ENCODE results near the gene SAMD13.

SAMD13 gene

GRCh38 chr1:84260852-84261518 lies 40.5 kb upstream of the SAMD13 start:
- no peak overlapping the region for H3K4me3 ChIP-seq (IDR thresholded peaks at IDR 0.05; ENCODE audit: insufficient read depth, low read depth, low read length)
- H3K9ac ChIP-seq = no peak overlapping the region
- no peak overlapping the region for H2AFZ ChIP-seq (ENCODE audit: low read depth)
- H3K4me1 ChIP-seq (ENCODE audit: low read depth, poor library complexity, severe bottlenecking) = no peaks in the 10 kb centered on the region
- H3K36me3 ChIP-seq (ENCODE audit: insufficient read depth) = no peaks in the 10 kb centered on the region
- no peaks in the 10 kb centered on the region for H4K20me1 ChIP-seq (ENCODE audit: insufficient read depth)
- no peaks in the 10 kb centered on the region for H3K27me3 ChIP-seq (ENCODE audit: insufficient read depth, low read depth)
- no peaks in the 10 kb centered on the region for H3K79me2 ChIP-seq (ENCODE audit: insufficient read depth, low read depth)
- H3K4me2 ChIP-seq = no peak overlapping the region
- TF ChIP-seq, protein P1, sequence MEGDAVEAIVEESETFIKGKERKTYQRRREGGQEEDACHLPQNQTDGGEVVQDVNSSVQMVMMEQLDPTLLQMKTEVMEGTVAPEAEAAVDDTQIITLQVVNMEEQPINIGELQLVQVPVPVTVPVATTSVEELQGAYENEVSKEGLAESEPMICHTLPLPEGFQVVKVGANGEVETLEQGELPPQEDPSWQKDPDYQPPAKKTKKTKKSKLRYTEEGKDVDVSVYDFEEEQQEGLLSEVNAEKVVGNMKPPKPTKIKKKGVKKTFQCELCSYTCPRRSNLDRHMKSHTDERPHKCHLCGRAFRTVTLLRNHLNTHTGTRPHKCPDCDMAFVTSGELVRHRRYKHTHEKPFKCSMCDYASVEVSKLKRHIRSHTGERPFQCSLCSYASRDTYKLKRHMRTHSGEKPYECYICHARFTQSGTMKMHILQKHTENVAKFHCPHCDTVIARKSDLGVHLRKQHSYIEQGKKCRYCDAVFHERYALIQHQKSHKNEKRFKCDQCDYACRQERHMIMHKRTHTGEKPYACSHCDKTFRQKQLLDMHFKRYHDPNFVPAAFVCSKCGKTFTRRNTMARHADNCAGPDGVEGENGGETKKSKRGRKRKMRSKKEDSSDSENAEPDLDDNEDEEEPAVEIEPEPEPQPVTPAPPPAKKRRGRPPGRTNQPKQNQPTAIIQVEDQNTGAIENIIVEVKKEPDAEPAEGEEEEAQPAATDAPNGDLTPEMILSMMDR (conservative IDR thresholded peaks at IDR 0.05; ENCODE audit: low read depth, low read length) = no peak
- no peak overlapping the region for H3K27ac ChIP-seq

DNA sequence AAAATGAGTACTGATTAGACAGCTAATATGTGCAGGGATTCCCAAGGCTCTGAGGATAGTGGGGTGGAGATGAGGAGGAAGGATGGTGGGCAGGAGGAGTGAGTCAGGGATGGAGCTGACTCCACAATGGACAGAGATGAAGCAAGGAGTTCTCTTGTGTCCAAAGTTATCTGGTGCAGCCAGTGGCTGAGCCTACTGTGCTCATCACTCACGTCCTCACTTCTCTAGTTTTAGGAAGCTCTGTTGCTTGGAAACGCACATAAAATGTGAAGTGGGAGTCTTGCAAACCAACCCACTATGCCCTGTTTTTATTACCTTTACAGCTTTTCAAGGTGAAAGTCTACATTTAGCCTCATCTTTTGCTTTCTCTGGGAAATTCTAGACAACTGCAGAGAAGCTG lies 36.5 kb upstream of the SAMD13 start:
- no peaks in the 10 kb centered on the region for H3K79me2 ChIP-seq (ENCODE audit: insufficient read depth, low read depth)
- no peaks in the 10 kb centered on the region for H3K27me3 ChIP-seq (ENCODE audit: insufficient read depth, low read depth)
- H3K9ac ChIP-seq = no peak overlapping the region
- H3K4me3 ChIP-seq (IDR thresholded peaks at IDR 0.05; ENCODE audit: insufficient read depth, low read depth, low read length) = no peak overlapping the region
- H4K20me1 ChIP-seq (ENCODE audit: insufficient read depth) = no peaks in the 10 kb centered on the region
- H3K36me3 ChIP-seq (ENCODE audit: insufficient read depth) = no peaks in the 10 kb centered on the region
- no peak overlapping the region for H2AFZ ChIP-seq (ENCODE audit: low read depth)
- TF ChIP-seq, protein P1 (conservative IDR thresholded peaks at IDR 0.05; ENCODE audit: low read depth, low read length) = no peak
- H3K27ac ChIP-seq = no peak overlapping the region
- no peaks in the 10 kb centered on the region for H3K4me1 ChIP-seq (ENCODE audit: low read depth, poor library complexity, severe bottlenecking)
- H3K4me2 ChIP-seq = no peak overlapping the region

GRCh38 chr1:84265867-84266266 lies 35.6 kb upstream of the SAMD13 start:
- no peak overlapping the region for H2AFZ ChIP-seq (ENCODE audit: low read depth)
- no peaks in the 10 kb centered on the region for H3K27me3 ChIP-seq (ENCODE audit: insufficient read depth, low read depth)
- no peak overlapping the region for H3K4me2 ChIP-seq
- TF ChIP-seq, protein P1 (conservative IDR thresholded peaks at IDR 0.05; ENCODE audit: low read depth, low read length) = no peak
- no peaks in the 10 kb centered on the region for H4K20me1 ChIP-seq (ENCODE audit: insufficient read depth)
- H3K9ac ChIP-seq = no peak overlapping the region
- no peaks in the 10 kb centered on the region for H3K36me3 ChIP-seq (ENCODE audit: insufficient read depth)
- no peak overlapping the region for H3K4me3 ChIP-seq (IDR thresholded peaks at IDR 0.05; ENCODE audit: insufficient read depth, low read depth, low read length)
- H3K27ac ChIP-seq = no peak overlapping the region
- no peaks in the 10 kb centered on the region for H3K4me1 ChIP-seq (ENCODE audit: low read depth, poor library complexity, severe bottlenecking)
- no peaks in the 10 kb centered on the region for H3K79me2 ChIP-seq (ENCODE audit: insufficient read depth, low read depth)

DNA sequence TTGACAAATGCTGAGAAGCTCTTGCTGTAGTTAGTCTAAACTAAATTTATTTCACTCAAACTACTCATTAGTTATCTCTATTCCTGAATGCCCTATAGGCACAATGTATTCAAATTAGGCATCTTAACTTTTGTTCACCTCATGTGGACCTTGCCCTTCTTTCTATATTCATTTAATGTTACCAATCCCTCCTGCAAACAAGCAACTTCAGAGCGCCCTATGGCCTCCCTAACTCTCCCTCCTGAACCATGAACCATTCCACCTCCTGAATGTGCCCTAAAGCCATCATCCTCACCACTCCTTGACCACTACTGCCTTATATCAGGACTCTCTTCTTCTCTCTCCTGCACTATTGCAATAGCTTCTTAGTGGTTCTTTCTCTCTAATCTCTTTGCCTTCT lies 34.8 kb upstream of the SAMD13 start:
- Histone ChIP-seq H3K79me2 (ENCODE audit: insufficient read depth, low read depth) (no peaks in the 10 kb centered on the region), H3K27me3 (ENCODE audit: insufficient read depth, low read depth) (no peaks in the 10 kb centered on the region), H3K4me3 (IDR thresholded peaks at IDR 0.05; ENCODE audit: insufficient read depth, low read depth, low read length) (no peak overlapping the region), H4K20me1 (ENCODE audit: insufficient read depth) (no peaks in the 10 kb centered on the region), H3K9ac (no peak overlapping the region), H3K4me1 (ENCODE audit: low read depth, poor library complexity, severe bottlenecking) (no peaks in the 10 kb centered on the region), H2AFZ (ENCODE audit: low read depth) (no peak overlapping the region), H3K27ac (no peak overlapping the region), H3K36me3 (ENCODE audit: insufficient read depth) (no peaks in the 10 kb centered on the region), H3K4me2 (no peak overlapping the region)
- TF ChIP-seq, protein P1 (conservative IDR thresholded peaks at IDR 0.05; ENCODE audit: low read depth, low read length) = no peak
